HFFc6 (cell line): ENCODE data around the gene PHACTR1. TPM values are rescaled to one million over a fixed set of nuclear protein-coding genes. Genes with fewer than 3 reads are reported as not detected.
A peak's percentile ranks its signal among the peaks of the same experiment; 100 is the strongest.

Source experiments
- DNase-seq: peaks from one replicate; pipeline ENCODE4 v3.0.0-alpha.2; 2018
- H3K27ac Mint-ChIP-seq: 2 replicates; pipeline ENCODE4 v1.8.0; 2020; ENCODE audit warnings: mild to moderate bottlenecking, mixed read lengths
- H3K27me3 Mint-ChIP-seq: 2 replicates; pipeline ENCODE4 v1.8.0; 2021; ENCODE audit warnings: mild to moderate bottlenecking, moderate library complexity, mixed read lengths; ENCODE audit not compliant: insufficient read depth
- H3K36me3 Mint-ChIP-seq: 2 replicates; pipeline ENCODE4 v1.8.0; 2021; ENCODE audit warnings: low read depth, mixed read lengths
- H3K4me1 Mint-ChIP-seq: 2 replicates; pipeline ENCODE4 v1.8.0; 2020; ENCODE audit warnings: low read depth, mixed read lengths
- H3K4me3 Mint-ChIP-seq: 2 replicates; pipeline ENCODE4 v1.8.0; 2020; ENCODE audit warnings: mild to moderate bottlenecking, moderate library complexity, mixed read lengths
- H3K9me3 Mint-ChIP-seq: 2 replicates; pipeline ENCODE4 v1.8.0; 2020; ENCODE audit warnings: mild to moderate bottlenecking, mixed read lengths
- CTCF ChIP-seq: fragments of 200-600 bp; sonication (generic); IDR thresholded peaks from 2 replicates; pipeline ENCODE4 v1.5.0; 2021; ENCODE audit warnings: antibody characterized with exemption, mild to moderate bottlenecking
- total RNA-seq, 6 experiments: library from RNA; stranded (reverse); fragmentation: NEBNext Ultra II Directional; extraction: Animal tissue kit (Norgen Biotek cat#: 25700); gene quantifications; 2 replicates in 1 of 6; 3 replicates in 5 of 6; pipeline ENCODE4 v1.2.3, GENCODE V29; 2021

The PHACTR1 gene
- total RNA-seq, 6 experiments from 2014 or later = 2.5 to 4.7 (median 3.9) TPM

GRCh38 chr6:12714022-12714421 is 2.5 kb upstream of the PHACTR1 start:
- TF ChIP-seq CTCF = no peak
- Mint-ChIP-seq H3K9me3 (no peaks in the 10 kb centered on the region), H3K27ac (no peak overlapping the region)

DNA sequence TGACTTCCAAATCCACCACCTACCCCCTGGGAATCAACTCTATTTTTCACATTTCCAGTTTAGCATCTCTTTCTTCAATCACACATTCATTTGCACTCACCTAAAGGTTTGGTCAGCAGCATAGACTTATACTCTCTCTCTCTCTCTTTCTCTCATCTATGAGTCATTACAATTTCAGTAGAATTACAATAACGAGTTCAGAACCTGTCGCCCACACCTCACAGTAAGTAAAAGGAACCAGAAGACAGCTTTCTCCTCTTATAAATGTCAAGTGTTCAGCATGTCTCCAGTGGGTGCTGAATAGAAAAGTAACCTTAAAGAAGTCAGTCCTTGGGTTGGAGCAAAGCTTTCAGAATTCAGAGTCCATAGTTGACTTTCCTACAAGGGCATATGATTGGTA is 1.1 kb upstream of the PHACTR1 start:
- Mint-ChIP-seq H3K4me3 (no peak overlapping the region), H3K4me1 (peaks cover 15% of the 10 kb centered on the region), H3K27me3 (peaks cover 3% of the 10 kb centered on the region), H3K27ac (no peak overlapping the region), H3K36me3 (no peaks in the 10 kb centered on the region), H3K9me3 (peaks cover 4% of the 10 kb centered on the region; the same call in 1 of the 2 replicates)
- no peak for DNase-seq
- TF ChIP-seq CTCF = no peak

More at GRCh38 chr6:12714022-12714421, 2.5 kb upstream of the PHACTR1 start:
- no peak for DNase-seq
- Mint-ChIP-seq H3K36me3 (no peaks in the 10 kb centered on the region), H3K27me3 (peaks cover 3% of the 10 kb centered on the region), H3K4me3 (no peak overlapping the region), H3K4me1 (peaks cover 21% of the 10 kb centered on the region)

DNA sequence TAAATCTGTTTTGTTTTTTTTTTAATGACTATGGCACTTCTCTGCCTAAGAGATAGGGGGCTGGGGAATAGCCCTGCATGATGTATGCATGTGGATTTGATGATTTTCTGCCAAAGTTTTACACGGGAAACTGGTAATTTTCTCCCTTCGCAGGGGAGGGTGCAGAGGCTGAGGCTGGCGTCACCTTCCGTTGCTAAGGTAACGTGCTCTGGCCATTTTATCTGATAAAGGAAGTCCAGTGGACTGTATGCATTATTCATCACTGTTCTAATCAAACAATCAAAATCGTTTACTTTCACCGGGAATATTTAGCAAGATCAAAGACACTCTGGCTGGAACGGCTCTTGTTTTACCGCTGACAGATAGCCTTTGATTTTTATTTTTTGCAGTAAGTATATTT is 789 bp downstream of the PHACTR1 start:
- peaks cover 4% of the 10 kb centered on the region; the same call in 1 of the 2 replicates for H3K9me3 Mint-ChIP-seq
- no peak overlapping the region for H3K27ac Mint-ChIP-seq
- H3K4me1 Mint-ChIP-seq = peaks cover 15% of the 10 kb centered on the region
- TF ChIP-seq CTCF = no peak
- DNase-seq = peak; percentile 21
- H3K4me3 Mint-ChIP-seq = peak overlapping the region; percentile 35; the same call in 1 of the 2 replicates
- peaks cover 6% of the 10 kb centered on the region for H3K27me3 Mint-ChIP-seq
- H3K36me3 Mint-ChIP-seq = no peaks in the 10 kb centered on the region

DNA sequence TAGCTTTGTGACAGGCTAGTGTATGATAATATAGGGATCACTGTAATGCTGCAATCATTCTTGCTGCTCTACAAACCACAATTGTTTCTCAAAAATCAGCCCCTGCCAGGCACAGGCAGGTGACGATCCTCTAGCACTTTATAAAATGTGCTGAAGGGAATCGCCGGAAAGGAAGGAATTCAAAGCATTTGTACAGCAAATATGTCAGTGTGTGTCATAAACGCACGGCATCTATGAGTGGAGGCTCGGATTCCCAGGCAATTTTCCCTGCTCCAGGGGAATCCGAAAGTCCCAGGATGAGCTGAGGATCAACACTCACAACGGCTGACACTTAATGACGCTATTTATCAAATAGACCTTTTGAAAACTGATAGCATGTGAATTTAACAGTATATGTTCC is 1.4 kb downstream of the PHACTR1 start:
- peak; percentile 5 for DNase-seq
- Mint-ChIP-seq H3K27ac (no peak overlapping the region), H3K36me3 (no peaks in the 10 kb centered on the region), H3K4me1 (peaks cover 15% of the 10 kb centered on the region), H3K4me3 (peak overlapping the region; percentile 68), H3K9me3 (peaks cover 4% of the 10 kb centered on the region; the same call in 1 of the 2 replicates), H3K27me3 (peaks cover 6% of the 10 kb centered on the region)
- TF ChIP-seq CTCF = no peak

DNA sequence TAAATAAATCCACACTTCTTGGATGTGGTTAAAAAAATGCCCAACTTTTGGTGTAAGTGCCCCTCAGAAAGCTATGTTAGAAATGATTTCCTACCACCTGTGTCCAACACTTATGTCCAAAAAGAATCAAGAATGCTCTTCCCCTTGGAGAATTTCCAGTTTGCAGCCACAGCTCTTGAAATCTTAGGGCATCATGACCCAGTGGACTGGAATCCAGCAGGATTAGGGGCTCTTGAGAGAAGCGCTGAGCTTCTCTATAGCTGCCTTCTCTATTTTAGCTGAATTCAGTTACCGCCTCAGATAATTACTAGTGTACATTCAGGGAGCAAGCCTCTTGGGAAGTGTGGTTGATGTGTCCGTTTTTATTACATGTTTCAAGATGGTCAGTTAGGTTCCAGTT is 2.5 kb downstream of the PHACTR1 start:
- H3K36me3 Mint-ChIP-seq = no peaks in the 10 kb centered on the region
- no peak for TF ChIP-seq CTCF
- H3K27me3 Mint-ChIP-seq = peaks cover 6% of the 10 kb centered on the region
- no peak for DNase-seq
- H3K9me3 Mint-ChIP-seq = peaks cover 4% of the 10 kb centered on the region; the same call in 1 of the 2 replicates
- H3K4me3 Mint-ChIP-seq = no peak overlapping the region
- H3K27ac Mint-ChIP-seq = no peak overlapping the region
- H3K4me1 Mint-ChIP-seq = peaks cover 15% of the 10 kb centered on the region

GRCh38 chr6:12720310-12720709 is 3.7 kb downstream of the PHACTR1 start:
- no peak for DNase-seq
- Mint-ChIP-seq H3K4me3 (no peak overlapping the region), H3K9me3 (peaks cover 4% of the 10 kb centered on the region; the same call in 1 of the 2 replicates), H3K36me3 (no peaks in the 10 kb centered on the region), H3K4me1 (peaks cover 15% of the 10 kb centered on the region), H3K27ac (no peak overlapping the region), H3K27me3 (peaks cover 7% of the 10 kb centered on the region)
- TF ChIP-seq CTCF = no peak
